ENCODE results near the gene PDE3B. TPM values are rescaled to one million over a fixed set of nuclear protein-coding genes. Genes with fewer than 3 reads are reported as not detected.

The PDE3B gene
- total RNA-seq, 1 donor from 2014 or later: 34.3 TPM

- Histone ChIP-seq H3K9me3 (no peaks in the 10 kb centered on the region), H3K4me3 (no peak overlapping the region), H3K27ac (no peak overlapping the region), H3K36me3 (no peaks in the 10 kb centered on the region), H3K4me1 (no peaks in the 10 kb centered on the region), H3K27me3 (ENCODE audit: low read depth) (no peaks in the 10 kb centered on the region)
- intact Hi-C loops (cut with DNase I): no loop called here
- TF ChIP-seq, protein P1, sequence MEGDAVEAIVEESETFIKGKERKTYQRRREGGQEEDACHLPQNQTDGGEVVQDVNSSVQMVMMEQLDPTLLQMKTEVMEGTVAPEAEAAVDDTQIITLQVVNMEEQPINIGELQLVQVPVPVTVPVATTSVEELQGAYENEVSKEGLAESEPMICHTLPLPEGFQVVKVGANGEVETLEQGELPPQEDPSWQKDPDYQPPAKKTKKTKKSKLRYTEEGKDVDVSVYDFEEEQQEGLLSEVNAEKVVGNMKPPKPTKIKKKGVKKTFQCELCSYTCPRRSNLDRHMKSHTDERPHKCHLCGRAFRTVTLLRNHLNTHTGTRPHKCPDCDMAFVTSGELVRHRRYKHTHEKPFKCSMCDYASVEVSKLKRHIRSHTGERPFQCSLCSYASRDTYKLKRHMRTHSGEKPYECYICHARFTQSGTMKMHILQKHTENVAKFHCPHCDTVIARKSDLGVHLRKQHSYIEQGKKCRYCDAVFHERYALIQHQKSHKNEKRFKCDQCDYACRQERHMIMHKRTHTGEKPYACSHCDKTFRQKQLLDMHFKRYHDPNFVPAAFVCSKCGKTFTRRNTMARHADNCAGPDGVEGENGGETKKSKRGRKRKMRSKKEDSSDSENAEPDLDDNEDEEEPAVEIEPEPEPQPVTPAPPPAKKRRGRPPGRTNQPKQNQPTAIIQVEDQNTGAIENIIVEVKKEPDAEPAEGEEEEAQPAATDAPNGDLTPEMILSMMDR (IDR thresholded peaks at IDR 0.05): no peak
- peak in 1 of 2 donors; percentile 61 for ATAC-seq
- no peak for DNase-seq
Observed at GRCh38 chr11:14668731-14669301, 25.2 kb downstream of the PDE3B start.

- Histone ChIP-seq H3K4me1 (no peaks in the 10 kb centered on the region), H3K27ac (no peak overlapping the region), H3K4me3 (no peak overlapping the region), H3K36me3 (no peaks in the 10 kb centered on the region), H3K9me3 (no peaks in the 10 kb centered on the region), H3K27me3 (ENCODE audit: low read depth) (no peaks in the 10 kb centered on the region)
- TF ChIP-seq, protein P1 (IDR thresholded peaks at IDR 0.05): no peak
- intact Hi-C loops (cut with DNase I): no loop called here
- ATAC-seq: no peak
- DNase-seq: no peak
Observed at GRCh38 chr11:14669499-14669898, 25.9 kb downstream of the PDE3B start.

GRCh38 chr11:14669958-14670357 lies 26.4 kb downstream of the PDE3B start:
- Histone ChIP-seq H3K27me3 (ENCODE audit: low read depth) (no peaks in the 10 kb centered on the region), H3K36me3 (no peaks in the 10 kb centered on the region), H3K4me3 (no peak overlapping the region), H3K9me3 (no peaks in the 10 kb centered on the region), H3K27ac (no peak overlapping the region), H3K4me1 (no peaks in the 10 kb centered on the region)
- intact Hi-C loops (cut with DNase I): no loop called here
- TF ChIP-seq, protein P1 (IDR thresholded peaks at IDR 0.05): no peak
- no peak for DNase-seq
- no peak for ATAC-seq

DNA sequence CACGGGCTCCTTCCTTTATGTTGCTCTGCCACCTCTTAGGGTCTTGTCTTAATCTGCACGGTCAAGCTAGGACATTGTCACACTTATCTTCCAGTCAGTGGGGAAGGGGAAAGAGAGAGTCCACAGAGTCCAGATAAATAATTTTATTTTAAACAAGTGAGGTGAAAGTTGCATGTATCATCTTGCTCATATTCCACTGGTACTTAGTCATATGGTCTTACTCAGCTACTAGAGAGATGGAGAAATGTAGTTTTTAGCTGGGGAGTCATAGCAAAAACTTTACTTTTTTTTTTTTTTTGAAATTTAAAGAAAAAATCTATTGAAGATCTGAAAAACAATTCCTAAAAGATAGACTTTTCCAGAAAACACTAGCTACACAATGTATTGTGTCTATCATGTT lies 29.0 kb downstream of the PDE3B start:
- no peak for ATAC-seq
- intact Hi-C loops (cut with DNase I): no loop called here
- no peaks in the 10 kb centered on the region for H3K9me3 ChIP-seq

DNA sequence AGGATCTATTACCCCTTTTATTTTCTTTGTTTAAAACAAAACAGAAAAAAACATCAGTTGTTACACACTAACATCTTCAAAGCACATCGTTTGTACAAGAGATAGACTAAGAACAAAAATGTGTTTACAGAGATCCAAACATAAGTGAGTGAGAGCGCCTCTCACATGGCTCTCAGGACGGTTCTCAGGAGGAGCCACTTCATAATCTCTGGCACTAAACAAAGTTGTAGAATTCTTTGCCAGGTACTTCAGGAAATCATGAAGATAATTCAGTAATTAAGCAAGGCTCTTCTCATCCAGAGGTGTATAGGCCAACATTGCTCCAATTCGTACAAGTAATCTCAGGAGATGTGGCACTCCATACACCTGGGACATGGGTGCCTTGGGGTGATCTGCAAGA lies 29.8 kb downstream of the PDE3B start:
- no peaks in the 10 kb centered on the region for H3K4me1 ChIP-seq
- no peaks in the 10 kb centered on the region for H3K36me3 ChIP-seq
- no peak overlapping the region for H3K4me3 ChIP-seq
- H3K27ac ChIP-seq: no peak overlapping the region
- TF ChIP-seq, protein P1 (IDR thresholded peaks at IDR 0.05): no peak
- DNase-seq (no peak), ATAC-seq (peak in 1 of 2 donors; percentile 7)
- no peaks in the 10 kb centered on the region for H3K27me3 ChIP-seq (ENCODE audit: low read depth)
- intact Hi-C loops (cut with DNase I): no loop called here
- H3K9me3 ChIP-seq: no peaks in the 10 kb centered on the region

More for the DNA sequence above, 29.0 kb downstream of the PDE3B start:
- no peaks in the 10 kb centered on the region for H3K36me3 ChIP-seq
- no peak overlapping the region for H3K4me3 ChIP-seq
- H3K27me3 ChIP-seq (ENCODE audit: low read depth): no peaks in the 10 kb centered on the region
- no peak overlapping the region for H3K27ac ChIP-seq
- no peak for DNase-seq
- TF ChIP-seq, protein P1 (IDR thresholded peaks at IDR 0.05): no peak
- no peaks in the 10 kb centered on the region for H3K4me1 ChIP-seq

Data from lower lobe of right lung (tissue), 2 donors.